Activated CD8-positive, alpha-beta T cell treated with anti-CD3 and anti-CD28 coated beads, Interleukin-2, amount 10 ng/mL, durations not matched to agents 7 days and 5 days (primary cell): ENCODE results near the gene GLRX. TPM values are rescaled to one million over a fixed set of nuclear protein-coding genes. Genes with fewer than 3 reads are reported as not detected.

Experiments used
- ATAC-seq: fragments of 150-1000 bp; cut with Tn5 transposase; one replicate; pipeline ENCODE4 v1.10.0; 2021; ENCODE audit warnings: moderate library complexity
- CTCF ChIA-PET: fragments of 350-600 bp; sonication (Branson Sonifier 250); formaldehyde crosslinking; loops from one replicate; lab custom pipeline; 2021; ENCODE audit warnings: antibody characterized with exemption; lab: Charles Lee
- POLR2A ChIA-PET: fragments of 350-600 bp; sonication (Branson Sonifier 250); formaldehyde crosslinking; loops from one replicate; lab custom pipeline; 2021; ENCODE audit warnings: antibody characterized with exemption; lab: Charles Lee
- DNase-seq: peaks from one replicate; pipeline ENCODE4 v3.0.0-alpha.2; 2020
- H3K27ac Mint-ChIP-seq: one replicate; pipeline ENCODE4 v1.8.0; 2021; ENCODE audit warnings: mild to moderate bottlenecking, mixed read lengths
- H3K27me3 Mint-ChIP-seq: one replicate; pipeline ENCODE4 v1.8.0; 2021; ENCODE audit warnings: low read depth, mixed read lengths
- H3K36me3 Mint-ChIP-seq: one replicate; pipeline ENCODE4 v1.8.0; 2021; ENCODE audit warnings: low read depth, mixed read lengths
- H3K4me1 Mint-ChIP-seq: one replicate; pipeline ENCODE4 v1.8.0; 2021; ENCODE audit warnings: low read depth, mixed read lengths
- H3K4me3 Mint-ChIP-seq: one replicate; pipeline ENCODE4 v1.8.0; 2021; ENCODE audit warnings: mild to moderate bottlenecking, mixed read lengths
- H3K9me3 Mint-ChIP-seq: one replicate; pipeline ENCODE4 v1.8.0; 2022; ENCODE audit warnings: mixed read lengths; ENCODE audit not compliant: insufficient read depth
- total RNA-seq, 2 experiments: library from RNA; stranded (reverse); gene quantifications; one replicate each; pipeline ENCODE4 v1.2.3, GENCODE V29; 2021

GLRX gene
- total RNA-seq, 2 experiments from 2014 or later = 65.4 to 67.4 TPM

DNA sequence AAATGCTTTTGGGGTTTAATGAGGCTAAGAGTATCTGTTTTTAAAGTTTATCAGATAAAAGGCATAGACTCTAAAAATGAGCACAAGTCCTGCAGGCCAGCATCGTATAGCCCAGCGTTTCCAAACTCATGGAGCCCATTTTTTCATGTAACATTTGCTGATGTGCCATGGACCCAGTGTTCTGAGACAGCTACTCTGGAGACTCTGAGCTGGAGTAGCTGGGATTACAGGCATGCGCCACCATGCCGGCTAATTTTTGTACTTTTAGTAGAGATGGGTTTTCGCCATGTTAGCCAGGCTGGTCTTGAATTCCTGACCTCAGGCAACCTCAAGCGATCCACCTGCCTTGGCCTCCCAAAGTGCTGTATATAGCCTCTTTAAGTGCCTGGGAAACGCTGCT is 15.8 kb downstream of the GLRX start:
- H3K27ac Mint-ChIP-seq = no peak overlapping the region
- no peaks in the 10 kb centered on the region for H3K27me3 Mint-ChIP-seq
- ChIA-PET POLR2A (interaction anchor here (4.7 kb wide), 1 partner anchor 16 kb away, joined by 53 read pairs; the partner anchor contains the start of gene GLRX), CTCF (interaction anchor here (0.7 to 5.2 kb wide), 7 partner anchors 11 to 58 kb away, joined by 3 to 38 read pairs (median 7); partner anchors contain the start of gene GLRX)
- H3K4me1 Mint-ChIP-seq = peaks cover 48% of the 10 kb centered on the region
- DNase-seq (no peak), ATAC-seq (no peak)
- H3K36me3 Mint-ChIP-seq = peaks cover 23% of the 10 kb centered on the region
- no peak overlapping the region for H3K4me3 Mint-ChIP-seq
- H3K9me3 Mint-ChIP-seq = no peaks in the 10 kb centered on the region

DNA sequence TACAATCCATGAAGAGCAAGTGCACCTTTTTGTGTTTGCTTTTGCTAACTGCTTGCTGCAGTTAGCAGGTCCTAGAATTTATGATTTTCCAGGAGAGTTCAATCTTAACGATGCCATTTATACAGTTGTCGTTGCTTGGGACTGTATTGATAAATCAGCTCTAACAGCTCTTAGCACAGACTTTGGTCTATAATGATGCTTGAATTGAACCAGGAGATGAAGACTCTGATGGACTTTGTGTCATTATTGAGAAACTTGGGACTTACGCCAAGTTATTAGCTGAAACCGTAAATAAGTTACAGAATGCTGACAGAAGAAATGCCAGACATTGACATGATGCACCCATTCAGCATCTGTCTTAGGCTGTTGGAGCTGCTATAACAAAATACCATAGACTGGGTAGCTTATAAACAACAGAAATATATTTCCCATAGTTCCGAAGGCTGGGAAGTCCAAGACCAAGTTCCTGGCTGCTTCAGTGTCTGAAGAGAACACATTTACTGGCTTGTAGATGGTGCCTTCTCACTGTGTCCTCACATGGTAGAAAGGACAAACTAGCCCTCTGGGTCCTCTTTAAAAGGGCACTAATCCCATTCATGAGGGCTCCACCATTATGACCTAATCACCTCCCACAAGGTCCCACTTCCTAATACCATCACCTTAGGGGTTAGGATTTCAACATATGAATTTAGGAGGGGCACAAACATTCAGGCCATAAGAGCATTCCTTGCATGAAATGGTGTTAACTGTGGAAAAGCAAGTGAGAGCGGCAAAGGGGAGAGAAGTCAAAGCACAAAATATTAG is 17.6 kb downstream of the GLRX start:
- H3K4me1 Mint-ChIP-seq = peaks cover 33% of the 10 kb centered on the region
- H3K4me3 Mint-ChIP-seq = no peak overlapping the region
- H3K9me3 Mint-ChIP-seq = no peaks in the 10 kb centered on the region
- no peaks in the 10 kb centered on the region for H3K27me3 Mint-ChIP-seq
- ATAC-seq (no peak), DNase-seq (no peak)
- peaks cover 18% of the 10 kb centered on the region for H3K36me3 Mint-ChIP-seq
- no peak overlapping the region for H3K27ac Mint-ChIP-seq
- POLR2A ChIA-PET = no interaction called here
- CTCF ChIA-PET = interaction anchor here (1.1 to 2.4 kb wide), 3 partner anchors 8 to 23 kb away, joined by 3 to 9 read pairs (median 4); no protein-coding TSS in a partner anchor

DNA sequence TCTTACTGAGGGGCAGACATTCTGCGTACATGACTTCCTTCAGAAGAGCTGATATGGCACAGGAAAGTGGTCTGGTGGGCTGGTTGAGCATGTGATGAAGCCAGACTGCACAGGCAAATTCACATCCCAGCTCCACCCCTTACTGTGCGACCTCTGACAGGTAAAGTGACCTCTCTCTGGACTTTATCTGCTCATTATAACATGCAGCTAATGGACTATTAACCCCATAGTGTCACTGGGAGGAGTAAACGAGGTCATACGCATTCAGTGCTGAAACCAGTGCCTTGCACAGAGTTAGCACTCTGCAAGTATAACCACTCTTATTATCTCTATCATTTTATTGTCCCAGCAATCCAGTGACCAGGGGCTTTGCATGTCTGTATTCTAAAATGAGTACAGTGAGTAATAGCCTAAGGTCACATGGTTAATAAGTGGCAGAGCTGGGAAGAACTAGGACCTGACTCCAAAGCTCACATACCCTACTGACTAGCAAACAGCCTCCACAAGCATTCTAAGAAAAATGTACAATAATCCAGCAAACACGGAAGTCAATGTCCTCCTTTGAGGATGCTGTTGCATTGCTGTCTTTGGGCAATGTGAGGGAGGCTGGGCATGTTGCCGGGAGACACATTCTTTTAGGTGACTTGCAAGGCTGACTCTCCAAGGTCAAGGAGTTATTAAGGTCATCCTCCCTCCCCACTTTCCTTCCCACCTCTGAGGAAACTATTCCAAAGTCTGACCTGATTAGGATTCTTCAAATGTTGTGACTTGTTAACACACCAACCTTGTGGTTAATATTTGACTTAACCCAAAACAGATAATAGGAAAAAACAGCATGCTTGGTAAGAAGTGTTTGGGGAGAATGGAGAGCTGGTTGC is 19.0 kb downstream of the GLRX start:
- no peak for DNase-seq

DNA sequence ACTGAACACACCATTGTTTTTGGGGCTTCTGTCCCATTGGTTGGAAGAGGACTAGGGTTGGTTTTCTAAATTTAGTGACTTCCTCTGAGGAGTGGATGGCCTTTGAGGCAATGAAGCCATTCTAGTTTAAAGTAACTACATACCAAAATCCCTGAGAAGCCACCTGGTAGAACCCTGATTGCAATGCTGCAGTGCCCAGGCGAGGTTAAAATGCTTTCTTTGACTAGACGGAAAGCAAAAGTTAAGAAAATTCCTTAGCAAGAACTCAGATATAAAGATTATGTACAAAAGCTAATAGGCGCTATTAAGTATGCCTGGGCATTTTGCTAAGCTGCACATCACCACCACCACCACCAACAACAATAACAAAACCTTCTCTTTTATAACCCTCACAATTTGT is 20.6 kb downstream of the GLRX start:
- Mint-ChIP-seq H3K36me3 (peaks cover 10% of the 10 kb centered on the region), H3K4me3 (no peak overlapping the region), H3K4me1 (peaks cover 13% of the 10 kb centered on the region), H3K27me3 (no peaks in the 10 kb centered on the region), H3K27ac (no peak overlapping the region), H3K9me3 (no peaks in the 10 kb centered on the region)
- ChIA-PET POLR2A (no interaction called here), CTCF (interaction anchor here (1.3 to 1.5 kb wide), 3 partner anchors 10 to 21 kb away, joined by 5 to 6 read pairs (median 5); partner anchors contain the start of gene GLRX)
- DNase-seq (no peak), ATAC-seq (no peak)

More for the DNA sequence above, 19.0 kb downstream of the GLRX start:
- H3K27ac Mint-ChIP-seq = no peak overlapping the region
- no peak overlapping the region for H3K4me3 Mint-ChIP-seq
- no peaks in the 10 kb centered on the region for H3K9me3 Mint-ChIP-seq
- ChIA-PET CTCF (interaction anchor here (0.7 to 2.4 kb wide), 4 partner anchors 15 to 43 kb away, joined by 3 to 9 read pairs (median 4); no protein-coding TSS in a partner anchor), POLR2A (no interaction called here)
- ATAC-seq = no peak
- H3K4me1 Mint-ChIP-seq = peaks cover 24% of the 10 kb centered on the region
- no peaks in the 10 kb centered on the region for H3K27me3 Mint-ChIP-seq
- peaks cover 12% of the 10 kb centered on the region for H3K36me3 Mint-ChIP-seq

GRCh38 chr5:95801532-95801931 is 21.0 kb downstream of the GLRX start:
- Mint-ChIP-seq H3K4me1 (peaks cover 13% of the 10 kb centered on the region), H3K4me3 (no peak overlapping the region), H3K27me3 (no peaks in the 10 kb centered on the region), H3K36me3 (peaks cover 10% of the 10 kb centered on the region), H3K27ac (no peak overlapping the region), H3K9me3 (no peaks in the 10 kb centered on the region)
- ChIA-PET CTCF (interaction anchor here (1.3 to 1.5 kb wide), 3 partner anchors 10 to 21 kb away, joined by 5 to 6 read pairs (median 5); partner anchors contain the start of gene GLRX), POLR2A (no interaction called here)
- ATAC-seq (no peak), DNase-seq (no peak)

DNA sequence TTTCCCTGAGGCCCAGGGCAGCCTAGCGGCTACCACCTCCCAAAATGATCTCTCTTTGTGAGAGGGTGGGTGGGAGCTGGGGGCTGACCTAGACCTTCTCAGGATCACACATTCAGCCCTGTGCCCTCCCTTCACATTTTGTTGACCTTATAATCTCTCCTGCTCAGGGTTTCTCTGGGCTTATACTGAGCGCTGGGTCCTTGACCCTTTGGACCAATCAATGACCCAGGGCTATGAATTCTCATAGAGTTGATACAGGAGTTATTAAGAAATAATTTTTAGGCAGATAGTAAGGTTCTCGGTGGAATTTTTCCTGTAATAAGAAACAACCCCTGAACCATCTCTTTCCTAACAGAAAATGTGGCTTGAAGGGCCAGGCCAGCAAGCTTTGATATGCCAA is 22.0 kb downstream of the GLRX start:
- Mint-ChIP-seq H3K4me1 (peaks cover 13% of the 10 kb centered on the region), H3K27me3 (no peaks in the 10 kb centered on the region), H3K4me3 (no peak overlapping the region), H3K9me3 (no peaks in the 10 kb centered on the region), H3K27ac (no peak overlapping the region), H3K36me3 (peaks cover 6% of the 10 kb centered on the region)
- CTCF ChIA-PET = interaction anchor here (1.5 kb wide), 1 partner anchor 9 kb away, joined by 6 read pairs; no protein-coding TSS in a partner anchor
- ATAC-seq (no peak), DNase-seq (no peak)
- POLR2A ChIA-PET = no interaction called here

DNA sequence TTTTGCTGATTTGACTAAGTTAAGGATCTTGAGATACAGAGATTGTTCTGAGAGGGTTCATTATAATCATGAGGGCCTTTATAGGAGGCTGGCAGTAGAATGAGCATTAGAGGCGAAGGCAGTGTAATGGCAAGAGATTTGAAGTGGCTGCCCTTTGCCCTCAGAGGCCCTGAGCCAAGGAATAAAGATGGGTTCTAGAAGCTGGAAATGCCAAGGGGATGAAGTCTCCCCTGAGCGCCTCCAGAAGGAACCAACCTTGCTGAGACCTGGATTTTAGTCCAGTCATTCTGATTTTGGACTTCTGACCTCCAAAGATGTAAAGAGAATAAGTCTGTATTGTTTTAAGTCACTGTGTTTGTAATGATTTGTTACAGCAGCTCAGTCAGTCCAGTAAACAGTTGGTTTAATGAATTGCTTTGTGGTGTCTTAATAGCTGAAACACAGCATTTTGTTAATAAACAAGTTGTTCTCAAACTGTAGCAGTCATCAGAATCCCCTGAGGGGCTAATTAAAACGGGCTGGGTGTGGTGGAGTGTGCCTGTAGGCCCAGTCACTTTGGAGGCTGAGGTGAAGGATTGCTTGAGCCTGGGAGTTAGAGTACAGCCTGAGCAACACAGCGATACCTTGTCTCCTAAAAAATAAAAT is 23.2 kb downstream of the GLRX start:
- no peak overlapping the region for H3K27ac Mint-ChIP-seq
- H3K4me3 Mint-ChIP-seq = no peak overlapping the region
- no peaks in the 10 kb centered on the region for H3K27me3 Mint-ChIP-seq

GRCh38 chr5:95798545-95798944 is 24.0 kb downstream of the GLRX start:
- no peaks in the 10 kb centered on the region for H3K27me3 Mint-ChIP-seq
- ChIA-PET POLR2A (no interaction called here), CTCF (interaction anchor here (2.0 kb wide), 1 partner anchor 17 kb away, joined by 8 read pairs; no protein-coding TSS in a partner anchor)
- peaks cover 13% of the 10 kb centered on the region for H3K4me1 Mint-ChIP-seq
- ATAC-seq (no peak), DNase-seq (no peak)
- H3K27ac Mint-ChIP-seq = no peak overlapping the region
- no peak overlapping the region for H3K4me3 Mint-ChIP-seq
- H3K9me3 Mint-ChIP-seq = no peaks in the 10 kb centered on the region
- peaks cover 4% of the 10 kb centered on the region for H3K36me3 Mint-ChIP-seq

More for the DNA sequence above, 23.2 kb downstream of the GLRX start:
- H3K9me3 Mint-ChIP-seq = no peaks in the 10 kb centered on the region
- peaks cover 13% of the 10 kb centered on the region for H3K4me1 Mint-ChIP-seq
- no peak for DNase-seq
- ChIA-PET CTCF (interaction anchor here (1.2 to 2.0 kb wide), 2 partner anchors 18 to 30 kb away, joined by 3 to 8 read pairs; no protein-coding TSS in a partner anchor), POLR2A (no interaction called here)
- H3K36me3 Mint-ChIP-seq = peaks cover 4% of the 10 kb centered on the region
- no peak for ATAC-seq

DNA sequence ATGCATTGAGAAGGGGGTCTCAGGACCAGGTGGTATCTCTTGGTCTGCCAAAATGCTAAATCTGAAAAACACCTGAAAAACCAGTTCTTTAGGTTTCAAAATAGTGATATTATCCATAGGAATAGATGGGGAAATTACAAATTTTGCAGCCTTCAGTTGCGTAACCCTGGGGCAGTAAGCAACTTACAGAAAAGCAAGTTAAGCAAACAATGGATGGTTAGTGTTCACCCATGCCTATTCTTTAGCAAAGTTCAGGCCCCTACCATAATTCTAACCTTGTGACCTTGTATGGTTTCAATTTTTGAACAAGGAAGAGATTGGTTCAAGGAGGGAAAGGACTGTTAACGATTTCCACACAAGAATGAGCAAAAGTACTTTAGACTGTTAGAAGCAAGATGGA is 24.5 kb downstream of the GLRX start:
- DNase-seq = no peak
- Mint-ChIP-seq H3K36me3 (peaks cover 4% of the 10 kb centered on the region), H3K4me3 (no peak overlapping the region), H3K9me3 (no peaks in the 10 kb centered on the region), H3K27me3 (no peaks in the 10 kb centered on the region), H3K4me1 (peaks cover 13% of the 10 kb centered on the region), H3K27ac (no peak overlapping the region)
- CTCF ChIA-PET = interaction anchor here (2.0 kb wide), 1 partner anchor 17 kb away, joined by 8 read pairs; no protein-coding TSS in a partner anchor
- no peak for ATAC-seq
- POLR2A ChIA-PET = no interaction called here

DNA sequence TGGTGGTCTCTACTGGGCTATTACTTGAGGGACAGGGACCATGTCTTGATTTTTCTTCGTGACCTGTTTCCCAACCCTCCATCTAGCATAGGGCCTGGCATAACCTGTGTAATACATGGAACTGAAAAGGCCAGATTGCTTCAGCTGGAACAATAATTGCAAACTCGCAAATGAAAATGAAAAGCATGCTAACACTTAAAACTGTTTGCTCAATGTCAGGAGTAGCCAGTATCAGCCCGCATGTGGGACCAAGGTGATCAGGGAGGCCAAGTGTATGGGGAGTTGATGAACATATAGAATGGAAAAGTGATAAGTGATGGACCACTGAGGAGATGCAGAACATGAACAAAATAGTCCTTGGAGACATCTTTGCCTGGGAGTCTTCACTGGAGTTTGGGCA is 25.2 kb downstream of the GLRX start:
- ChIA-PET CTCF (interaction anchor here (1.3 to 2.7 kb wide), 3 partner anchors 16 to 46 kb away, joined by 4 to 14 read pairs (median 5); no protein-coding TSS in a partner anchor), POLR2A (no interaction called here)
- Mint-ChIP-seq H3K9me3 (no peaks in the 10 kb centered on the region), H3K36me3 (no peaks in the 10 kb centered on the region), H3K27me3 (no peaks in the 10 kb centered on the region), H3K27ac (no peak overlapping the region), H3K4me1 (peaks cover 13% of the 10 kb centered on the region), H3K4me3 (no peak overlapping the region)
- DNase-seq = no peak
- no peak for ATAC-seq

- DNase-seq = no peak
- Mint-ChIP-seq H3K27ac (no peak overlapping the region), H3K27me3 (peaks cover 2% of the 10 kb centered on the region), H3K36me3 (no peaks in the 10 kb centered on the region), H3K4me1 (peaks cover 7% of the 10 kb centered on the region), H3K4me3 (no peak overlapping the region), H3K9me3 (no peaks in the 10 kb centered on the region)
- no peak for ATAC-seq
- CTCF ChIA-PET = no interaction called here
- POLR2A ChIA-PET = no interaction called here
Measured at GRCh38 chr5:95794070-95794516, 28.4 kb downstream of the GLRX start.
